Liver (tissue), 3 donors: Measurements from ENCODE around the gene GMFB.

ENCODE experiments used
- EGR1 ChIP-seq, 2 donors: IDR thresholded peaks; 2 replicates each; pipeline ENCODE4 v1.6.1; 2016 to 2018; ENCODE audit warnings: antibody characterized with exemption in 2 of 2, low read depth in 2 of 2
- FOXA1 ChIP-seq: IDR thresholded peaks from 2 replicates; pipeline ENCODE4 v1.6.1; 2016; ENCODE audit warnings: antibody characterized with exemption
- GABPA ChIP-seq, 2 donors: IDR thresholded peaks in 1 of 2; conservative IDR thresholded peaks in 1 of 2; 2 replicates each; pipeline ENCODE4 v1.6.1; 2016; ENCODE audit warnings: antibody characterized with exemption in 2 of 2, mild to moderate bottlenecking in 1 of 2, moderate library complexity in 1 of 2
- JUND ChIP-seq, 2 donors: IDR thresholded peaks; 2 replicates each; pipeline ENCODE4 v1.6.1; 2016; ENCODE audit warnings: antibody characterized with exemption in 2 of 2
- RAD21 ChIP-seq, 2 donors: IDR thresholded peaks; 2 replicates each; pipeline ENCODE4 v1.6.1; 2016; ENCODE audit warnings: antibody characterized with exemption in 2 of 2, mild to moderate bottlenecking in 2 of 2
- TAF1 ChIP-seq: conservative IDR thresholded peaks from 2 replicates; pipeline ENCODE4 v1.6.1; 2016; ENCODE audit warnings: antibody characterized with exemption, mild to moderate bottlenecking
- TF ChIP-seq, protein P1 (sequence below): fragments of 150-350 bp; IDR thresholded peaks from 2 replicates; pipeline ENCODE4 v1.5.1; 2017; ENCODE audit warnings: improper control_type of control experiment, low read depth, low read length; ENCODE audit not compliant: missing input control
- TF ChIP-seq, protein P2 (sequence below): IDR thresholded peaks from 2 replicates; pipeline ENCODE4 v1.6.1; 2016; ENCODE audit warnings: antibody characterized with exemption, mild to moderate bottlenecking
- TF ChIP-seq, protein P3 (sequence below): IDR thresholded peaks from 2 replicates; pipeline ENCODE4 v1.6.1; 2016; ENCODE audit warnings: antibody characterized with exemption
- TF ChIP-seq, protein P4 (sequence below): IDR thresholded peaks from 2 replicates; pipeline ENCODE4 v1.6.1; 2016; ENCODE audit warnings: antibody characterized with exemption
- donor health status: healthy.
- donor health status: healthy.

DNA sequence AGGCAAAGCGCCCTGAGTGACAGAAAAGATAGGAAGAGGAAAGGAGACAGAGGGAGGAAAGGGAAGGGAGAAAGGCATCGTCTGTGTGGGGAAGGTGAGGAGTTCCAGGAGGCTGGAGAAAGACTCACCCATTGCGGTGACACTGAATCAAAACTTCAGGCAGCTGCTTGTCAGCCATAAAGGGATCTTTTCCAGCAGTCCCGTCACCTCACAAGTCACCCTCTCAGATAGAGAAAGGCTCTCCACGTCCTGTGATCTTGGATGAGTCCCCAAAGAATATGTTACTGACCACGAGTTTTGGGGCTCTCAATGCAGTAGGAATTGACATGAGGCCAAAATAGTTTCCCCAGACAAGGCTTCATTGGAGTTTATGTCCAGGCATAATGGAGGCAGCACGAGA lies 9.8 kb upstream of the GMFB start:
- TF ChIP-seq, protein P1, sequence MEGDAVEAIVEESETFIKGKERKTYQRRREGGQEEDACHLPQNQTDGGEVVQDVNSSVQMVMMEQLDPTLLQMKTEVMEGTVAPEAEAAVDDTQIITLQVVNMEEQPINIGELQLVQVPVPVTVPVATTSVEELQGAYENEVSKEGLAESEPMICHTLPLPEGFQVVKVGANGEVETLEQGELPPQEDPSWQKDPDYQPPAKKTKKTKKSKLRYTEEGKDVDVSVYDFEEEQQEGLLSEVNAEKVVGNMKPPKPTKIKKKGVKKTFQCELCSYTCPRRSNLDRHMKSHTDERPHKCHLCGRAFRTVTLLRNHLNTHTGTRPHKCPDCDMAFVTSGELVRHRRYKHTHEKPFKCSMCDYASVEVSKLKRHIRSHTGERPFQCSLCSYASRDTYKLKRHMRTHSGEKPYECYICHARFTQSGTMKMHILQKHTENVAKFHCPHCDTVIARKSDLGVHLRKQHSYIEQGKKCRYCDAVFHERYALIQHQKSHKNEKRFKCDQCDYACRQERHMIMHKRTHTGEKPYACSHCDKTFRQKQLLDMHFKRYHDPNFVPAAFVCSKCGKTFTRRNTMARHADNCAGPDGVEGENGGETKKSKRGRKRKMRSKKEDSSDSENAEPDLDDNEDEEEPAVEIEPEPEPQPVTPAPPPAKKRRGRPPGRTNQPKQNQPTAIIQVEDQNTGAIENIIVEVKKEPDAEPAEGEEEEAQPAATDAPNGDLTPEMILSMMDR, result no peak
- TF ChIP-seq JUND (IDR thresholded peaks at IDR 0.05) (no peak), RAD21 (IDR thresholded peaks at IDR 0.05) (no peak), TAF1 (no peak), GABPA (IDR thresholded peaks at IDR 0.05 in 1 of 2, conservative IDR thresholded peaks at IDR 0.05 in 1 of 2) (no peak), FOXA1 (no peak), EGR1 (IDR thresholded peaks at IDR 0.05; ENCODE audit: low read depth in 2 of 2) (no peak)
- TF ChIP-seq, protein P2, sequence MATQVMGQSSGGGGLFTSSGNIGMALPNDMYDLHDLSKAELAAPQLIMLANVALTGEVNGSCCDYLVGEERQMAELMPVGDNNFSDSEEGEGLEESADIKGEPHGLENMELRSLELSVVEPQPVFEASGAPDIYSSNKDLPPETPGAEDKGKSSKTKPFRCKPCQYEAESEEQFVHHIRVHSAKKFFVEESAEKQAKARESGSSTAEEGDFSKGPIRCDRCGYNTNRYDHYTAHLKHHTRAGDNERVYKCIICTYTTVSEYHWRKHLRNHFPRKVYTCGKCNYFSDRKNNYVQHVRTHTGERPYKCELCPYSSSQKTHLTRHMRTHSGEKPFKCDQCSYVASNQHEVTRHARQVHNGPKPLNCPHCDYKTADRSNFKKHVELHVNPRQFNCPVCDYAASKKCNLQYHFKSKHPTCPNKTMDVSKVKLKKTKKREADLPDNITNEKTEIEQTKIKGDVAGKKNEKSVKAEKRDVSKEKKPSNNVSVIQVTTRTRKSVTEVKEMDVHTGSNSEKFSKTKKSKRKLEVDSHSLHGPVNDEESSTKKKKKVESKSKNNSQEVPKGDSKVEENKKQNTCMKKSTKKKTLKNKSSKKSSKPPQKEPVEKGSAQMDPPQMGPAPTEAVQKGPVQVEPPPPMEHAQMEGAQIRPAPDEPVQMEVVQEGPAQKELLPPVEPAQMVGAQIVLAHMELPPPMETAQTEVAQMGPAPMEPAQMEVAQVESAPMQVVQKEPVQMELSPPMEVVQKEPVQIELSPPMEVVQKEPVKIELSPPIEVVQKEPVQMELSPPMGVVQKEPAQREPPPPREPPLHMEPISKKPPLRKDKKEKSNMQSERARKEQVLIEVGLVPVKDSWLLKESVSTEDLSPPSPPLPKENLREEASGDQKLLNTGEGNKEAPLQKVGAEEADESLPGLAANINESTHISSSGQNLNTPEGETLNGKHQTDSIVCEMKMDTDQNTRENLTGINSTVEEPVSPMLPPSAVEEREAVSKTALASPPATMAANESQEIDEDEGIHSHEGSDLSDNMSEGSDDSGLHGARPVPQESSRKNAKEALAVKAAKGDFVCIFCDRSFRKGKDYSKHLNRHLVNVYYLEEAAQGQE, result no peak
- TF ChIP-seq, protein P3, sequence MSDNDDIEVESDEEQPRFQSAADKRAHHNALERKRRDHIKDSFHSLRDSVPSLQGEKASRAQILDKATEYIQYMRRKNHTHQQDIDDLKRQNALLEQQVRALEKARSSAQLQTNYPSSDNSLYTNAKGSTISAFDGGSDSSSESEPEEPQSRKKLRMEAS, result no peak
- TF ChIP-seq, protein P4, sequence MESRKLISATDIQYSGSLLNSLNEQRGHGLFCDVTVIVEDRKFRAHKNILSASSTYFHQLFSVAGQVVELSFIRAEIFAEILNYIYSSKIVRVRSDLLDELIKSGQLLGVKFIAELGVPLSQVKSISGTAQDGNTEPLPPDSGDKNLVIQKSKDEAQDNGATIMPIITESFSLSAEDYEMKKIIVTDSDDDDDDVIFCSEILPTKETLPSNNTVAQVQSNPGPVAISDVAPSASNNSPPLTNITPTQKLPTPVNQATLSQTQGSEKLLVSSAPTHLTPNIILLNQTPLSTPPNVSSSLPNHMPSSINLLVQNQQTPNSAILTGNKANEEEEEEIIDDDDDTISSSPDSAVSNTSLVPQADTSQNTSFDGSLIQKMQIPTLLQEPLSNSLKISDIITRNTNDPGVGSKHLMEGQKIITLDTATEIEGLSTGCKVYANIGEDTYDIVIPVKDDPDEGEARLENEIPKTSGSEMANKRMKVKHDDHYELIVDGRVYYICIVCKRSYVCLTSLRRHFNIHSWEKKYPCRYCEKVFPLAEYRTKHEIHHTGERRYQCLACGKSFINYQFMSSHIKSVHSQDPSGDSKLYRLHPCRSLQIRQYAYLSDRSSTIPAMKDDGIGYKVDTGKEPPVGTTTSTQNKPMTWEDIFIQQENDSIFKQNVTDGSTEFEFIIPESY, result no peak
